ENCODE results near the gene SGTB. TPM values are rescaled to one million over a fixed set of nuclear protein-coding genes. Genes with fewer than 3 reads are reported as not detected.

The SGTB gene
- total RNA-seq, 1 donor: 21.4 TPM

DNA sequence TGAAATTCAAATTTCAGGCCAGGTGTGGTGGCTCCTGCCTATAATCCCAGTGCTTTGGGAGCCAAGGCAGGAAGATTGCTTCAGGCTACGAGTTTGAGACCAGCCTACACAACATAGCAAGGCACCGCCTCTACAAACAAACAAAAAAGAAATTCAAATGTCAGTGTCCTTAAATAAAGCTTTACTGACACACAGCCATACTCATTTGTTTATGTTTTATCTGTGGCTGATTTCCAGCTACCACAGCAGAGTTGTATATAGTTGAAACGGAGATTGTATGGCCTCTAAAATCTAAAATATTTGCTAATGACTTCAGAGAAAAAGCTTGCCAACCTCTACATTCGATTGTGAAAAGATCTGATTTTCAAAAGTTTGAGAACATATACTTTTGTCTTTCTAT is 81.7 kb downstream of the SGTB start:
- Histone ChIP-seq H3K4me1 (ENCODE audit: insufficient read depth, low read length) (no peaks in the 10 kb centered on the region), H3K79me2 (ENCODE audit: insufficient read depth, low read length) (no peaks in the 10 kb centered on the region), H3K4me2 (ENCODE audit: insufficient read depth, low read length) (no peak overlapping the region), H3K9me3 (ENCODE audit: low read depth, low read length) (no peaks in the 10 kb centered on the region), H2AFZ (ENCODE audit: low read length) (no peak overlapping the region), H3K27ac (ENCODE audit: low read depth, low read length) (no peak overlapping the region), H3K4me3 (ENCODE audit: insufficient read depth, low read length) (no peak overlapping the region), H4K20me1 (ENCODE audit: insufficient read depth, low read length) (no peaks in the 10 kb centered on the region), H3K27me3 (ENCODE audit: insufficient read depth, low read length) (no peaks in the 10 kb centered on the region), H3K36me3 (ENCODE audit: insufficient read depth, low read length) (peaks cover 48% of the 10 kb centered on the region)
- DNase-seq (ENCODE audit: insufficient read length, low spot score, missing footprints): no peak
- TF ChIP-seq, protein P1, sequence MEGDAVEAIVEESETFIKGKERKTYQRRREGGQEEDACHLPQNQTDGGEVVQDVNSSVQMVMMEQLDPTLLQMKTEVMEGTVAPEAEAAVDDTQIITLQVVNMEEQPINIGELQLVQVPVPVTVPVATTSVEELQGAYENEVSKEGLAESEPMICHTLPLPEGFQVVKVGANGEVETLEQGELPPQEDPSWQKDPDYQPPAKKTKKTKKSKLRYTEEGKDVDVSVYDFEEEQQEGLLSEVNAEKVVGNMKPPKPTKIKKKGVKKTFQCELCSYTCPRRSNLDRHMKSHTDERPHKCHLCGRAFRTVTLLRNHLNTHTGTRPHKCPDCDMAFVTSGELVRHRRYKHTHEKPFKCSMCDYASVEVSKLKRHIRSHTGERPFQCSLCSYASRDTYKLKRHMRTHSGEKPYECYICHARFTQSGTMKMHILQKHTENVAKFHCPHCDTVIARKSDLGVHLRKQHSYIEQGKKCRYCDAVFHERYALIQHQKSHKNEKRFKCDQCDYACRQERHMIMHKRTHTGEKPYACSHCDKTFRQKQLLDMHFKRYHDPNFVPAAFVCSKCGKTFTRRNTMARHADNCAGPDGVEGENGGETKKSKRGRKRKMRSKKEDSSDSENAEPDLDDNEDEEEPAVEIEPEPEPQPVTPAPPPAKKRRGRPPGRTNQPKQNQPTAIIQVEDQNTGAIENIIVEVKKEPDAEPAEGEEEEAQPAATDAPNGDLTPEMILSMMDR (IDR thresholded peaks at IDR 0.05; ENCODE audit: extremely low read depth, low read depth, low read length): no peak

DNA sequence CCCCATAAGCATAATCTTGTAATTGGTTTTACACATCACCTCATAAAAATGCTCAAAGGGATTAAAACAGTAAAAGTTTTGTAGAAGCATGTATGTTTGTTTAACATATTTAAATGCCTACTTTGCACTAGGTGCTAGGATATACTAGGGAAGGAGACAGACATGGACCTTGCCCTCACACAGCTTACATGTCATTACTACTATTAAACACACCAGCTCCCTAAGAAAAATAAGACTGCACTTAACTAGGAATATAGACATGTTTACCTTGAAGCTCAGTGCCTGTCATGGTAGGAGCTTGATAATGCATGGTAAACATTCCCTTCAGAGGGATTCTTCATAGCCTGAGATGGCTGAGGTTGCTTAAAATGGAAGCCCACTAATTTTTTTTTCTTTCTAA is 90.9 kb downstream of the SGTB start:
- Histone ChIP-seq H3K4me3 (ENCODE audit: insufficient read depth, low read length) (no peak overlapping the region), H3K4me1 (ENCODE audit: insufficient read depth, low read length) (peaks cover 3% of the 10 kb centered on the region), H2AFZ (ENCODE audit: low read length) (no peak overlapping the region), H3K27me3 (ENCODE audit: insufficient read depth, low read length) (no peaks in the 10 kb centered on the region), H3K9me3 (ENCODE audit: low read depth, low read length) (no peaks in the 10 kb centered on the region), H3K4me2 (ENCODE audit: insufficient read depth, low read length) (no peak overlapping the region), H3K79me2 (ENCODE audit: insufficient read depth, low read length) (peaks cover 53% of the 10 kb centered on the region), H3K27ac (ENCODE audit: low read depth, low read length) (no peak overlapping the region), H3K36me3 (ENCODE audit: insufficient read depth, low read length) (peaks cover 10% of the 10 kb centered on the region), H4K20me1 (ENCODE audit: insufficient read depth, low read length) (peaks cover 4% of the 10 kb centered on the region)
- TF ChIP-seq, protein P1 (IDR thresholded peaks at IDR 0.05; ENCODE audit: extremely low read depth, low read depth, low read length): no peak
- no peak for DNase-seq (ENCODE audit: insufficient read length, low spot score, missing footprints)

DNA sequence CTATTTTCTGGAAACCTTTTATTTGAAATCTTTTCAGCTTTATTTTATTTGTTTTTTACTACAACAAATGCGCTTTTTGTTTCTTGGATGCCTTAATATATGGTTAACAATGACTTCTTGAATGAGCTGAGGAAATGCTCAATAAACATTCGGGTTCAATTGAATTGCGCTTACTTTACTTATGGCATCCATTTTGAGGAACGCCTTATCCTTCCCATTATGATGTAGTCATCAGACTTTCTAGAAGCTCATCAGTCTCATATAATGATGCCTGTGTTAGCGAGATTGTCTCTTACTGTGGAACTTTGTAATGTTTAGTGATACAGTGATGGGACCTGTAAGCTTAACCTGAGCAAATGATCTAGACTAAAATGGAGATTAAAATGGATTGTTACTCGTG is 96.2 kb downstream of the SGTB start:
- Histone ChIP-seq H3K4me3 (ENCODE audit: insufficient read depth, low read length) (peak overlapping the region; percentile 98), H3K27ac (ENCODE audit: low read depth, low read length) (peak overlapping the region; percentile 93), H3K27me3 (ENCODE audit: insufficient read depth, low read length) (no peaks in the 10 kb centered on the region), H3K4me1 (ENCODE audit: insufficient read depth, low read length) (peaks cover 25% of the 10 kb centered on the region), H3K9me3 (ENCODE audit: low read depth, low read length) (no peaks in the 10 kb centered on the region), H4K20me1 (ENCODE audit: insufficient read depth, low read length) (peaks cover 5% of the 10 kb centered on the region), H2AFZ (ENCODE audit: low read length) (peak overlapping the region; percentile 89), H3K36me3 (ENCODE audit: insufficient read depth, low read length) (peaks cover 9% of the 10 kb centered on the region), H3K79me2 (ENCODE audit: insufficient read depth, low read length) (peaks cover 87% of the 10 kb centered on the region), H3K4me2 (ENCODE audit: insufficient read depth, low read length) (peak overlapping the region; percentile 97)
- DNase-seq (ENCODE audit: insufficient read length, low spot score, missing footprints): no peak
- TF ChIP-seq, protein P1 (IDR thresholded peaks at IDR 0.05; ENCODE audit: extremely low read depth, low read depth, low read length): no peak

DNA sequence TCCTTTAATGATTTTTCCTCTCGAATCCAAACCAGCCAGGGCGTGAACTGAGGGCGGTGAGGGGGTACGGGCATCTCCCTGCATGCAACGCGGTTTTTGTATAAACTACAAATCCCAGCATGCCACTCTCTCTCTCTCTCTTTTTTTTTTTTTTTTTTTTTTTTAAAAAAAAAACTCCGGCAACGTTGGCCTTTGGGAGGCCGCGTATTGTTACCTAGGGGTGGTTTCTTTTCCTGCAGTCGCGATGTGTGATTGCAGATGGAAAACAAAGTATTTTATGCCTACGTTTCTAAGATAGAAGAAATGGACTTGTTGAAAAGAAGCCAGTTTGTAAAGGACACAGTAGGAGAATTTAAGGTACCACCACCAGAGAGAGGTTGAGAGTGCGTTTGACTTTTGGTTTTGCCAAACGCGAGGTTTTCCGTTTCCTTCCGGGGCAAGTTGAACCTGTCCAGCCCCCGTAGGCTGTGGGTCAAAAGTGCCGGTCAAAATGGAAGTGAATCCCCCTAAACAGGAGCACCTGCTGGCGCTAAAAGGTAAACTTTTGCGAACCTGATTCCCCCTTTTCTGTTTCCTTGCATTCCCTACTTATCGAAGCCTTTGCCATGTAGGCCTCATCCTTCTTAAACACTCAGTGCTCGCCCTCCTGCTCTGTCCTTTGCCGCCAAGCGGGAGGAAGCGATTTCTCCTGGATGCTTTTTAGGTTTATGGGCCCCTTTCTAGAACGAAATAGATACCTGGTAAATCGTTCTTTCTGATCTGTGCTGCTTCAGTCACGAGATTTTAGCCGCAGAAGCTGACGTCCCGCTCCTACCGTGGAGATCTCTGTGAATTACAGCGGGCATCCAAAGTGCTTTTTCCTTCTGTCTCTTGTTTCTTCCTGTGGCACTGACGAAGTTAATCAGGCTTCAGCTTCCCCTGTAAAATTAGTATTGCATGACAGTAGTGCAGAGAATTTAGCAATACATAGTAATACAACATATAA is 97.0 kb downstream of the SGTB start, which contains the start of the genes SHLD3 and TRAPPC13:
TSS of gene SHLD3 (plus strand) at position 457 of the 985 bp plus-strand sequence. CDS start 4,561 bp downstream, outside the sequence.
TSS of gene TRAPPC13 (plus strand) at position 457 of the 985 bp plus-strand sequence. CDS start at position 491, 34 bp downstream.
- H3K9me3 ChIP-seq (ENCODE audit: low read depth, low read length): no peaks in the 10 kb centered on the region
- H4K20me1 ChIP-seq (ENCODE audit: insufficient read depth, low read length): peaks cover 12% of the 10 kb centered on the region
- H3K27me3 ChIP-seq (ENCODE audit: insufficient read depth, low read length): no peaks in the 10 kb centered on the region
- H3K79me2 ChIP-seq (ENCODE audit: insufficient read depth, low read length): peaks cover 88% of the 10 kb centered on the region
- peaks cover 5% of the 10 kb centered on the region for H3K36me3 ChIP-seq (ENCODE audit: insufficient read depth, low read length)
- H3K27ac ChIP-seq (ENCODE audit: low read depth, low read length): peak within 1 kb of the TSS; percentile 93
- peak within 1 kb of the TSS; percentile 98 for H3K4me3 ChIP-seq (ENCODE audit: insufficient read depth, low read length)
- no peak for DNase-seq (ENCODE audit: insufficient read length, low spot score, missing footprints)
- TF ChIP-seq, protein P1 (IDR thresholded peaks at IDR 0.05; ENCODE audit: extremely low read depth, low read depth, low read length): no peak
- H3K4me1 ChIP-seq (ENCODE audit: insufficient read depth, low read length): peaks cover 28% of the 10 kb centered on the region
- peak within 1 kb of the TSS; percentile 89 for H2AFZ ChIP-seq (ENCODE audit: low read length)
- H3K4me2 ChIP-seq (ENCODE audit: insufficient read depth, low read length): peak within 1 kb of the TSS; percentile 97
